HEK293 (cell line): ENCODE data around the gene CABLES2.

Experiments used
- CTCF ChIA-PET: fragments of 350-600 bp; formaldehyde crosslinking; extraction: SDS; loops from one replicate; lab custom pipeline; 2021; ENCODE audit warnings: antibody characterized with exemption; lab: Yijun Ruan, JAX
- POLR2A ChIA-PET: fragments of 300-600 bp; formaldehyde crosslinking; extraction: SDS; loops from one replicate; lab custom pipeline; 2020; ENCODE audit warnings: antibody characterized with exemption, inconsistent platforms; lab: Yijun Ruan, JAX
- H3K27ac ChIP-seq: fragments of 200-500 bp; sonication (Bioruptor generic); 2 replicates; pipeline ENCODE4 v1.5.1; 2014; ENCODE audit warnings: low read depth, low read length, control low read depth, inconsistent platforms; ENCODE audit errors: extremely low read depth
- H3K36me3 ChIP-seq, 2 experiments: fragments of 200-500 bp in 1 of 2; sonication (Bioruptor generic) in 1 of 2; 1 replicate in 1 of 2; 2 replicates in 1 of 2; pipeline ENCODE4 v1.5.1; 2014 to 2017; ENCODE audit warnings: inconsistent platforms in 2 of 2, low read length in 2 of 2; ENCODE audit not compliant: control insufficient read depth in 2 of 2, insufficient read depth in 1 of 2
- H3K4me1 ChIP-seq: fragments of 200-500 bp; sonication (Bioruptor generic); 2 replicates; pipeline ENCODE4 v1.5.1; 2014; ENCODE audit warnings: mild to moderate bottlenecking, low read length, inconsistent platforms; ENCODE audit not compliant: control insufficient read depth, insufficient read depth
- H3K4me3 ChIP-seq: 2 replicates; pipeline ENCODE4 v1.5.1; 2011; ENCODE audit warnings: low read depth, mild to moderate bottlenecking, control low read depth, low read length, moderate library complexity
- H3K9me3 ChIP-seq: fragments of 200-500 bp; sonication (Bioruptor generic); 2 replicates; pipeline ENCODE4 v1.5.1; 2014; ENCODE audit warnings: low read depth, low read length, inconsistent platforms; ENCODE audit not compliant: control insufficient read depth, insufficient read depth
- GLIS1 ChIP-seq: fragments of 450-650 bp; formaldehyde crosslinking; IDR thresholded peaks from 2 replicates; pipeline ENCODE4 v1.5.1; 2016; ENCODE audit warnings: missing biosample characterization, missing genetic modification characterization
- HIC1 ChIP-seq: fragments of 450-650 bp; formaldehyde crosslinking; IDR thresholded peaks from 2 replicates; pipeline ENCODE4 v1.5.1; 2016; ENCODE audit warnings: missing biosample characterization, missing genetic modification characterization
- KLF1 ChIP-seq: fragments of 450-650 bp; formaldehyde crosslinking; IDR thresholded peaks from 2 replicates; pipeline ENCODE4 v1.5.1; 2016; ENCODE audit warnings: missing biosample characterization, missing genetic modification characterization
- MZF1 ChIP-seq: fragments of 450-650 bp; formaldehyde crosslinking; IDR thresholded peaks from 2 replicates; pipeline ENCODE4 v1.5.1; 2017; ENCODE audit warnings: missing biosample characterization, missing genetic modification characterization, borderline replicate concordance
- OSR2 ChIP-seq: fragments of 450-650 bp; formaldehyde crosslinking; IDR thresholded peaks from 2 replicates; pipeline ENCODE4 v1.5.1; 2016; ENCODE audit warnings: missing biosample characterization, missing genetic modification characterization
- SP2 ChIP-seq: fragments of 450-650 bp; formaldehyde crosslinking; IDR thresholded peaks from 2 replicates; pipeline ENCODE4 v1.5.1; 2016; ENCODE audit warnings: missing biosample characterization, missing genetic modification characterization
- TSHZ1 ChIP-seq: fragments of 450-650 bp; formaldehyde crosslinking; IDR thresholded peaks from 2 replicates; pipeline ENCODE4 v1.5.1; 2016; ENCODE audit warnings: missing biosample characterization, missing genetic modification characterization, borderline replicate concordance
- ZBTB20 ChIP-seq: fragments of 450-650 bp; formaldehyde crosslinking; IDR thresholded peaks from 2 replicates; pipeline ENCODE4 v1.5.1; 2016; ENCODE audit warnings: missing biosample characterization, missing genetic modification characterization
- ZBTB8A ChIP-seq: fragments of 450-650 bp; formaldehyde crosslinking; IDR thresholded peaks from 2 replicates; pipeline ENCODE4 v1.5.1; 2016; ENCODE audit warnings: missing biosample characterization, missing genetic modification characterization
- ZFHX2 ChIP-seq: fragments of 450-650 bp; formaldehyde crosslinking; conservative IDR thresholded peaks from 2 replicates; pipeline ENCODE4 v1.5.1; 2016; ENCODE audit warnings: missing biosample characterization, missing genetic modification characterization
- ZIC2 ChIP-seq: fragments of 450-650 bp; formaldehyde crosslinking; IDR thresholded peaks from 2 replicates; pipeline ENCODE4 v1.5.1; 2016; ENCODE audit warnings: missing biosample characterization, missing genetic modification characterization
- ZNF140 ChIP-seq: fragments of 450-650 bp; formaldehyde crosslinking; IDR thresholded peaks from 2 replicates; pipeline ENCODE4 v1.5.1; 2016; ENCODE audit warnings: missing biosample characterization, missing genetic modification characterization
- ZNF24 ChIP-seq: fragments of 450-650 bp; formaldehyde crosslinking; IDR thresholded peaks from 2 replicates; pipeline ENCODE4 v1.5.1; 2016; ENCODE audit warnings: missing biosample characterization, missing genetic modification characterization
- ZNF280D ChIP-seq: fragments of 450-650 bp; formaldehyde crosslinking; IDR thresholded peaks from 2 replicates; pipeline ENCODE4 v1.5.1; 2016; ENCODE audit warnings: missing biosample characterization, missing genetic modification characterization
- TF ChIP-seq, protein P1 (sequence below): fragments of 450-650 bp; formaldehyde crosslinking; IDR thresholded peaks from 2 replicates; pipeline ENCODE4 v1.5.1; 2016; ENCODE audit warnings: missing biosample characterization, missing genetic modification characterization

The CABLES2 gene

DNA sequence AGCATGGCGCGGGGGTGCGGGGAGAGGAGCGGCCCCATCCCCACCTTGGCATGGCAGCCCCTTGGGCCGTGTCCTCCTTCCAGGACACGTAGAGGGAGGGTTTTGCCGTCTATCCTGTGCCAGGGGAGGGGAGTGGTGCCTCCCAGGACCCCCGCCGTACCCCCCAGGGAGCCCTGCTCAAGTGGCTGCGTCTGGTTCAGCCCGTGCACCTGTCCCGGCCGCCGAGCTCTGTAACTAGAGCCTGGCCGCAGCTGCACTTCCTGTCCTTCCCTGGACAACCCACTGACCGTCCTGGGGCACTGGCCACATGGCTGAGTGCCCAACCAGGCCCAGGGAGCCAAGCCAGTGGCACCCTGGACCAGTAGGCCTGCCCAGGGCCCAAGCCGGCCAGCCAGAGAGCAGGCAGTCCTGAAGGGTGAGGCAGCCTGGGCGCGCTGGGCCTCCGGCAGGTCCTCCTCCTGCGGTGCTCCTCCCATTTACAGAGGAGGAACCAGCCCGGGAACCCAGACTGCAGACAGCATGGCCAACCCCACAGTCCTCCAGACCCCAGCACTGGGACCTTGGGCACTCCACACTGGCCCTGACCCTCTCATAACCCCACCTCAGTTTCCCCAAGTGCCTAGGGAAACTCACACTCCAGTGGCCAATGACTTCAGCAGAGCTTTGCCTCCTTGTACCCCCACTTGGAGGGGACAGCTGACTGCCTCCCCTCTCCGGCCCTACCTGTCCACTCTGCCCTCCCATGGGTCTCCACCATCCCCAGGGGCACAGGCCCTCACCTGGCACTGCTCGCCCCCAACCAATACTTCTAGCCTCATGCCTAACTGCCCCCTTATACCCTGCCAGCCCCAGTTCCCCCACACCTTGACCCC lies 48.7 kb downstream of the CABLES2 start (continued):
- TF ChIP-seq TSHZ1: no peak

GRCh38 chr20:62357681-62358080 lies 49.4 kb downstream of the CABLES2 start:
- Histone ChIP-seq H3K4me3 (no peak overlapping the region), H3K27ac (no peak overlapping the region)
- TF ChIP-seq ZNF140 (tag by site-specific recombination) (no peak), ZBTB20 (tag by site-specific recombination) (no peak)
- TF ChIP-seq, all 188 proteins: peak for 0
- Histone ChIP-seq H3K9me3 (no peaks in the 10 kb centered on the region), H3K36me3 (peaks cover 0 to 30% of the 10 kb centered on the region in 2 experiments; a peak in 1 of 3 replicates), H3K4me1 (peaks cover 2% of the 10 kb centered on the region; the same call in 1 of the 2 replicates)
- ChIA-PET POLR2A (interaction anchor here (2.0 kb wide), 1 partner anchor 8 kb away, joined by 7 read pairs; no protein-coding TSS in a partner anchor), CTCF (interaction anchor here (0.5 to 1.2 kb wide), 2 partner anchors 8 to 81 kb away, joined by 3 to 4 read pairs; no protein-coding TSS in a partner anchor)

DNA sequence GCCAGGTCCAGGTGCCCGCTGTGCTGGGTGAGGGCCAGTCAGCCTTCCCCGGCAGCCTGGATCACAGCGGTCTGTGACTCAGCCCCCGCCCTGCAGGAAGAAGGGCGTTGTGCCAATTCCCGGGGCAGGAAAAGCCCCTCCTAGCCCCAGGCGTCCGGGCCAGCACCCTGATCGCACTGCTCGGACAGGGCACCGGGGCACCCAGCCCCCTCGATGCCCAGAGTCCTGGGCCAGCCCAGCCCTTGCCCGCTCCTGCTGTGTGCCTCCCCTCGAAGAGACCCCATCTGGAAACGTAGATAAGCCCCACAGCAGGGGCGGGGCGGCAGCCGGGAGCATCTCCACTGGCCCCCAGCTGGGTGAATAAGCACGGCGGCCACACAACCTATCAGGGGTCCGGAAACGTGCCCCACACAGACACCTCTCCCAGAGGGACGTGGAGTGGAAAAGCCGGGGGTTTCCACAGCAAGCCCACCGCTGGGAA lies 49.9 kb downstream of the CABLES2 start:
- CTCF ChIA-PET: interaction anchor here (1.2 kb wide), 1 partner anchor 9 kb away, joined by 3 read pairs; no protein-coding TSS in a partner anchor

More for the DNA sequence above, 49.9 kb downstream of the CABLES2 start:
- Histone ChIP-seq H3K36me3 (peaks cover 0 to 30% of the 10 kb centered on the region in 2 experiments; a peak in 1 of 3 replicates), H3K4me3 (no peak overlapping the region), H3K9me3 (no peaks in the 10 kb centered on the region), H3K4me1 (peaks cover 2% of the 10 kb centered on the region; the same call in 1 of the 2 replicates), H3K27ac (no peak overlapping the region)
- 0 out of 2 replicates have a peak, but pooled peaks have one; percentile 7 for TF ChIP-seq ZFHX2 (tag by site-specific recombination)
- TF ChIP-seq HIC1 (tag by site-specific recombination): 0 out of 2 replicates have a peak, but pooled peaks have one; percentile 22
- no peak for TF ChIP-seq ZNF24
- no peak for TF ChIP-seq ZNF280D (tag by site-specific recombination)
- TF ChIP-seq, protein P1, sequence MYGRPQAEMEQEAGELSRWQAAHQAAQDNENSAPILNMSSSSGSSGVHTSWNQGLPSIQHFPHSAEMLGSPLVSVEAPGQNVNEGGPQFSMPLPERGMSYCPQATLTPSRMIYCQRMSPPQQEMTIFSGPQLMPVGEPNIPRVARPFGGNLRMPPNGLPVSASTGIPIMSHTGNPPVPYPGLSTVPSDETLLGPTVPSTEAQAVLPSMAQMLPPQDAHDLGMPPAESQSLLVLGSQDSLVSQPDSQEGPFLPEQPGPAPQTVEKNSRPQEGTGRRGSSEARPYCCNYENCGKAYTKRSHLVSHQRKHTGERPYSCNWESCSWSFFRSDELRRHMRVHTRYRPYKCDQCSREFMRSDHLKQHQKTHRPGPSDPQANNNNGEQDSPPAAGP (tag by site-specific recombination): peak; percentile 68
- TF ChIP-seq ZIC2: peak; percentile 95
- 0 out of 2 replicates have a peak, but pooled peaks have one; percentile 13 for TF ChIP-seq OSR2 (tag by site-specific recombination)
- TF ChIP-seq ZBTB8A: peak; percentile 48
- peak; percentile 72 for TF ChIP-seq KLF1 (tag by site-specific recombination)
- TF ChIP-seq MZF1 (tag by site-specific recombination): no peak
- TF ChIP-seq GLIS1 (tag by site-specific recombination): peak; percentile 29
- TF ChIP-seq SP2 (tag by site-specific recombination): peak; percentile 13; the same call in 1 of the 2 replicates
- POLR2A ChIA-PET: interaction anchor here (1.9 to 2.0 kb wide), 2 partner anchors 9 to 30 kb away, joined by 7 to 8 read pairs; partner anchors contain the start of gene RPS21
